WTC11 (cell line): ENCODE results near the gene PATL2. TPM values are rescaled to one million over a fixed set of nuclear protein-coding genes. Genes with fewer than 3 reads are reported as not detected.

Experiments used
- ATAC-seq: fragments of 200-7000 bp; cut with Tn5 transposase; 2 replicates; pipeline ENCODE4 v1.10.0; 2021; ENCODE audit warnings: mild to moderate bottlenecking, moderate library complexity
- CTCF ChIA-PET: fragments of 300-600 bp; sonication (Branson Sonifier 250); formaldehyde crosslinking; loops from one replicate; lab custom pipeline; 2021; ENCODE audit warnings: antibody characterized with exemption; lab: Charles Lee
- POLR2A ChIA-PET: fragments of 350-600 bp; sonication (Branson Sonifier 250); formaldehyde crosslinking; loops from one replicate; lab custom pipeline; 2021; ENCODE audit warnings: antibody characterized with exemption; lab: Charles Lee
- DNase-seq: peaks from one replicate; pipeline ENCODE4 v3.0.0; 2021; ENCODE audit warnings: low spot score
- H3K27ac Mint-ChIP-seq: 2 replicates; pipeline ENCODE4 v1.8.0; 2021; ENCODE audit warnings: mixed read lengths
- H3K27me3 Mint-ChIP-seq: 2 replicates; pipeline ENCODE4 v1.8.0; 2021; ENCODE audit warnings: low read depth, mild to moderate bottlenecking, moderate library complexity, mixed read lengths
- H3K36me3 Mint-ChIP-seq: 2 replicates; pipeline ENCODE4 v1.8.0; 2021; ENCODE audit warnings: mixed read lengths
- H3K4me1 Mint-ChIP-seq: 2 replicates; pipeline ENCODE4 v1.8.0; 2022; ENCODE audit warnings: mixed read lengths
- H3K4me3 Mint-ChIP-seq: 2 replicates; pipeline ENCODE4 v1.8.0; 2021; ENCODE audit warnings: mild to moderate bottlenecking, moderate library complexity, mixed read lengths
- H3K9me3 Mint-ChIP-seq: 2 replicates; pipeline ENCODE4 v1.8.0; 2021; ENCODE audit warnings: mixed read lengths
- ARID4B ChIP-seq: sonication (generic); formaldehyde crosslinking; IDR thresholded peaks from 2 replicates; pipeline ENCODE4 v1.8.0; 2023; ENCODE audit warnings: missing genetic modification reagents, mild to moderate bottlenecking, borderline replicate concordance
- EMX1 ChIP-seq: fragments of 250-450 bp; sonication (Bioruptor Pico); IDR thresholded peaks from 2 replicates; pipeline ENCODE4 v1.8.0; 2021; ENCODE audit warnings: mild to moderate bottlenecking
- ERG ChIP-seq: fragments of 250-450 bp; sonication (Bioruptor Pico); IDR thresholded peaks from 2 replicates; pipeline ENCODE4 v1.8.0; 2021; ENCODE audit warnings: mild to moderate bottlenecking
- GABPB1 ChIP-seq: sonication (generic); formaldehyde crosslinking; IDR thresholded peaks from 2 replicates; pipeline ENCODE4 v1.8.1; 2023; ENCODE audit warnings: mild to moderate bottlenecking, missing genetic modification reagents
- GTF2I ChIP-seq: fragments of 250-450 bp; sonication (Bioruptor Pico); conservative IDR thresholded peaks from 2 replicates; pipeline ENCODE4 v1.4.0; 2021; ENCODE audit warnings: mild to moderate bottlenecking
- HMGA2 ChIP-seq: fragments of 250-450 bp; sonication (Bioruptor Pico); IDR thresholded peaks from 2 replicates; pipeline ENCODE4 v1.4.0; 2021; ENCODE audit warnings: mild to moderate bottlenecking, moderate library complexity
- HMGXB4 ChIP-seq: sonication (generic); formaldehyde crosslinking; IDR thresholded peaks from 2 replicates; pipeline ENCODE4 v1.8.1; 2023; ENCODE audit warnings: mild to moderate bottlenecking, moderate library complexity, missing genetic modification reagents
- IRF1 ChIP-seq: sonication (generic); formaldehyde crosslinking; IDR thresholded peaks from 2 replicates; pipeline ENCODE4 v1.8.0; 2023; ENCODE audit warnings: missing genetic modification reagents
- IRF2 ChIP-seq: sonication (generic); formaldehyde crosslinking; IDR thresholded peaks from 2 replicates; pipeline ENCODE4 v1.8.0; 2022; ENCODE audit warnings: low read depth, missing genetic modification reagents, borderline replicate concordance
- JAZF1 ChIP-seq: fragments of 250-450 bp; sonication (Bioruptor Pico); IDR thresholded peaks from 2 replicates; pipeline ENCODE4 v1.9.0; 2021; ENCODE audit warnings: moderate library complexity, mild to moderate bottlenecking, inconsistent platforms
- MAX ChIP-seq: sonication (generic); formaldehyde crosslinking; IDR thresholded peaks from 2 replicates; pipeline ENCODE4 v1.8.0; 2022; ENCODE audit warnings: mild to moderate bottlenecking, missing genetic modification reagents
- MYBL2 ChIP-seq: sonication (generic); formaldehyde crosslinking; IDR thresholded peaks from 2 replicates; pipeline ENCODE4 v1.8.1; 2023; ENCODE audit warnings: mild to moderate bottlenecking, moderate library complexity, missing genetic modification reagents
- NFATC4 ChIP-seq: fragments of 250-450 bp; sonication (Bioruptor Pico); IDR thresholded peaks from 2 replicates; pipeline ENCODE4 v1.9.0; 2021; ENCODE audit warnings: mild to moderate bottlenecking
- NR1H2 ChIP-seq: sonication (generic); formaldehyde crosslinking; IDR thresholded peaks from 2 replicates; pipeline ENCODE4 v1.9.0; 2021; ENCODE audit warnings: mild to moderate bottlenecking, moderate library complexity, missing genetic modification reagents
- NR2C2 ChIP-seq: sonication (generic); formaldehyde crosslinking; IDR thresholded peaks from 2 replicates; pipeline ENCODE4 v1.8.0; 2022; ENCODE audit warnings: mild to moderate bottlenecking, missing genetic modification reagents
- OVOL2 ChIP-seq: fragments of 250-450 bp; sonication (Bioruptor Pico); IDR thresholded peaks from 2 replicates; pipeline ENCODE4 v1.9.0; 2021; ENCODE audit warnings: mild to moderate bottlenecking, borderline replicate concordance
- SMAD4 ChIP-seq: sonication (generic); formaldehyde crosslinking; IDR thresholded peaks from 2 replicates; pipeline ENCODE4 v1.8.0; 2022; ENCODE audit warnings: mild to moderate bottlenecking, missing genetic modification reagents
- USF2 ChIP-seq: sonication (generic); formaldehyde crosslinking; IDR thresholded peaks from 2 replicates; pipeline ENCODE4 v1.8.1; 2023; ENCODE audit warnings: mild to moderate bottlenecking, missing genetic modification reagents, moderate library complexity
- ZMAT4 ChIP-seq: fragments of 250-450 bp; sonication (Bioruptor Pico); IDR thresholded peaks from 2 replicates; pipeline ENCODE4 v1.9.0; 2021; ENCODE audit warnings: mild to moderate bottlenecking
- ZNF396 ChIP-seq: fragments of 250-450 bp; sonication (Bioruptor Pico); IDR thresholded peaks from 2 replicates; pipeline ENCODE4 v1.8.0; 2021; ENCODE audit warnings: mild to moderate bottlenecking, moderate library complexity, borderline replicate concordance
- ZNF512 ChIP-seq: sonication (generic); formaldehyde crosslinking; IDR thresholded peaks from 2 replicates; pipeline ENCODE4 v1.8.1; 2022; ENCODE audit warnings: missing genetic modification reagents, borderline replicate concordance
- total RNA-seq: library from RNA; stranded (reverse); gene quantifications from 3 replicates; pipeline ENCODE4 v1.2.3, GENCODE V29; 2021

PATL2 gene
- total RNA-seq, 1 experiment from 2014 or later = 0.59 TPM

- POLR2A ChIA-PET = no interaction called here
- Mint-ChIP-seq H3K4me1 (peaks cover 20% of the 10 kb centered on the region), H3K4me3 (no peak overlapping the region), H3K27ac (no peak overlapping the region), H3K36me3 (peaks cover 65% of the 10 kb centered on the region), H3K27me3 (no peaks in the 10 kb centered on the region), H3K9me3 (peaks cover 27% of the 10 kb centered on the region)
- DNase-seq (no peak), ATAC-seq (no peak)
- CTCF ChIA-PET = interaction anchor here (0.7 to 1.1 kb wide), 2 partner anchors 16 to 26 kb away, joined by 3 to 4 read pairs; partner anchors contain the start of gene SPG11
- TF ChIP-seq MYBL2 (CRISPR knock-in tag) = no peak
- no peak for TF ChIP-seq OVOL2 (CRISPR knock-in tag)
- no peak for TF ChIP-seq HMGA2 (CRISPR knock-in tag)
- no peak for TF ChIP-seq ARID4B (CRISPR knock-in tag)
- TF ChIP-seq ERG (CRISPR knock-in tag) = no peak
- no peak for TF ChIP-seq GABPB1 (CRISPR knock-in tag)
- no peak for TF ChIP-seq IRF2 (CRISPR knock-in tag)
- no peak for TF ChIP-seq IRF1
- no peak for TF ChIP-seq GTF2I (CRISPR knock-in tag)
- no peak for TF ChIP-seq USF2 (CRISPR knock-in tag)
- no peak for TF ChIP-seq SMAD4
- TF ChIP-seq NR2C2 (CRISPR knock-in tag) = no peak
Observed at GRCh38 chr15:44647637-44648036, 63.5 kb downstream of the PATL2 start.

- DNase-seq (no peak), ATAC-seq (no peak)
- Mint-ChIP-seq H3K36me3 (peaks cover 62% of the 10 kb centered on the region), H3K27ac (no peak overlapping the region), H3K9me3 (peaks cover 27% of the 10 kb centered on the region), H3K4me3 (no peak overlapping the region), H3K27me3 (no peaks in the 10 kb centered on the region), H3K4me1 (peaks cover 20% of the 10 kb centered on the region)
- TF ChIP-seq IRF2 (CRISPR knock-in tag) = no peak
- no peak for TF ChIP-seq EMX1
- TF ChIP-seq MAX (CRISPR knock-in tag) = no peak
- TF ChIP-seq JAZF1 = no peak
- TF ChIP-seq ZNF396 (CRISPR knock-in tag) = no peak
- TF ChIP-seq HMGXB4 (CRISPR knock-in tag) = no peak
- no peak for TF ChIP-seq NFATC4 (CRISPR knock-in tag)
- TF ChIP-seq ZMAT4 = no peak
- no peak for TF ChIP-seq ZNF512
- TF ChIP-seq NR1H2 (CRISPR knock-in tag) = no peak
- CTCF ChIA-PET = interaction anchor here (1.1 kb wide), 1 partner anchor 16 kb away, joined by 4 read pairs; the partner anchor contains the start of gene SPG11
- POLR2A ChIA-PET = no interaction called here
Observed at GRCh38 chr15:44647036-44647435, 64.1 kb downstream of the PATL2 start.
